HL-60 (cell line): ENCODE data around the gene CHCHD3.

Source experiments
- DNase-seq, 2 experiments: peaks; one replicate each; pipeline ENCODE4 v3.0.0-alpha.2; 2010 to 2020; ENCODE audit warnings: low read depth in 1 of 2, low spot score in 1 of 2
- H3K27ac ChIP-seq: fragments of 250-450 bp; sonication (Bioruptor Pico); replicated peaks from 2 replicates; pipeline ENCODE4 v1.5.1; 2020; ENCODE audit warnings: mild to moderate bottlenecking, moderate library complexity
- H3K27me3 ChIP-seq: fragments of 250-450 bp; sonication (Bioruptor Pico); 2 replicates; pipeline ENCODE4 v1.5.1; 2021; ENCODE audit warnings: mild to moderate bottlenecking, moderate library complexity; ENCODE audit not compliant: insufficient read depth, poor library complexity, severe bottlenecking
- H3K4me3 ChIP-seq: replicated peaks from 2 replicates; pipeline ENCODE4 v1.5.1; 2011; ENCODE audit warnings: mild to moderate bottlenecking, control low read depth, low read length; ENCODE audit not compliant: insufficient read depth
- CTCF ChIP-seq: IDR thresholded peaks from one replicate; pipeline ENCODE4 v1.5.1; 2011; ENCODE audit warnings: low read length, control low read depth, inconsistent platforms; ENCODE audit not compliant: insufficient read depth
- GABPA ChIP-seq: IDR thresholded peaks from 2 replicates; pipeline ENCODE4 v1.6.1; 2012; ENCODE audit warnings: low read depth
- POLR2AphosphoS5 ChIP-seq: IDR thresholded peaks from 2 replicates; pipeline ENCODE4 v1.6.1; 2012; ENCODE audit warnings: low read depth
- SPI1 ChIP-seq: IDR thresholded peaks from 2 replicates; pipeline ENCODE4 v1.6.1; 2012; ENCODE audit warnings: low read depth, mild to moderate bottlenecking, borderline replicate concordance
- TF ChIP-seq, protein P1 (sequence below): IDR thresholded peaks from 2 replicates; pipeline ENCODE4 v1.6.1; 2012; ENCODE audit warnings: low read depth; ENCODE audit not compliant: insufficient replicate concordance

The CHCHD3 gene

GRCh38 chr7:132789281-132789680 is 292.6 kb downstream of the CHCHD3 start:
- Histone ChIP-seq H3K27me3 (no peaks in the 10 kb centered on the region), H3K27ac (no peak overlapping the region), H3K4me3 (no peak overlapping the region)
- TF ChIP-seq SPI1 (no peak), POLR2AphosphoS5 (no peak), CTCF (no peak), GABPA (no peak)
- TF ChIP-seq, protein P1, sequence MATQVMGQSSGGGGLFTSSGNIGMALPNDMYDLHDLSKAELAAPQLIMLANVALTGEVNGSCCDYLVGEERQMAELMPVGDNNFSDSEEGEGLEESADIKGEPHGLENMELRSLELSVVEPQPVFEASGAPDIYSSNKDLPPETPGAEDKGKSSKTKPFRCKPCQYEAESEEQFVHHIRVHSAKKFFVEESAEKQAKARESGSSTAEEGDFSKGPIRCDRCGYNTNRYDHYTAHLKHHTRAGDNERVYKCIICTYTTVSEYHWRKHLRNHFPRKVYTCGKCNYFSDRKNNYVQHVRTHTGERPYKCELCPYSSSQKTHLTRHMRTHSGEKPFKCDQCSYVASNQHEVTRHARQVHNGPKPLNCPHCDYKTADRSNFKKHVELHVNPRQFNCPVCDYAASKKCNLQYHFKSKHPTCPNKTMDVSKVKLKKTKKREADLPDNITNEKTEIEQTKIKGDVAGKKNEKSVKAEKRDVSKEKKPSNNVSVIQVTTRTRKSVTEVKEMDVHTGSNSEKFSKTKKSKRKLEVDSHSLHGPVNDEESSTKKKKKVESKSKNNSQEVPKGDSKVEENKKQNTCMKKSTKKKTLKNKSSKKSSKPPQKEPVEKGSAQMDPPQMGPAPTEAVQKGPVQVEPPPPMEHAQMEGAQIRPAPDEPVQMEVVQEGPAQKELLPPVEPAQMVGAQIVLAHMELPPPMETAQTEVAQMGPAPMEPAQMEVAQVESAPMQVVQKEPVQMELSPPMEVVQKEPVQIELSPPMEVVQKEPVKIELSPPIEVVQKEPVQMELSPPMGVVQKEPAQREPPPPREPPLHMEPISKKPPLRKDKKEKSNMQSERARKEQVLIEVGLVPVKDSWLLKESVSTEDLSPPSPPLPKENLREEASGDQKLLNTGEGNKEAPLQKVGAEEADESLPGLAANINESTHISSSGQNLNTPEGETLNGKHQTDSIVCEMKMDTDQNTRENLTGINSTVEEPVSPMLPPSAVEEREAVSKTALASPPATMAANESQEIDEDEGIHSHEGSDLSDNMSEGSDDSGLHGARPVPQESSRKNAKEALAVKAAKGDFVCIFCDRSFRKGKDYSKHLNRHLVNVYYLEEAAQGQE: no peak
- no peak for DNase-seq

DNA sequence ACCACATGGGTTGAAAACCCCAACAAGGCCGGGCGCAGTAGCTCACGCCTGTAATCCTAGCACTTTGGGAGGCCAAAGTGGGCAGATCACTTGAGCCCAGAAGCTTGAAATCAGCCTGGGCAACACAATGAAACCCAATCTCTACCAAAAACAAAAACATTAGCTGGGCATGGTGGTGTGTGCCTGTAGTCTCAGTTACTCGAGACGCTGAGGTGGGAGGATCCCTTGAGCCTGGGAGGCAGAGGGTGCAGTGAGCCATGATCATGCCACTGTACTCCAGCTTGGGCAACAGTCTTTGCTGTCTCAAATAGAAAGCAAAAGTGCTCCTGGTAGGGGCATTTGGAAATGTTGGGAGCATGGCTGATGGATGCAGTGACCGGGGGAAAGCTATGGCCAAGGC is 296.0 kb downstream of the CHCHD3 start:
- Histone ChIP-seq H3K4me3 (no peak overlapping the region), H3K27ac (no peak overlapping the region), H3K27me3 (no peaks in the 10 kb centered on the region)
- DNase-seq: no peak
- TF ChIP-seq GABPA (no peak), CTCF (no peak), SPI1 (no peak), POLR2AphosphoS5 (no peak)
- TF ChIP-seq, protein P1: no peak

DNA sequence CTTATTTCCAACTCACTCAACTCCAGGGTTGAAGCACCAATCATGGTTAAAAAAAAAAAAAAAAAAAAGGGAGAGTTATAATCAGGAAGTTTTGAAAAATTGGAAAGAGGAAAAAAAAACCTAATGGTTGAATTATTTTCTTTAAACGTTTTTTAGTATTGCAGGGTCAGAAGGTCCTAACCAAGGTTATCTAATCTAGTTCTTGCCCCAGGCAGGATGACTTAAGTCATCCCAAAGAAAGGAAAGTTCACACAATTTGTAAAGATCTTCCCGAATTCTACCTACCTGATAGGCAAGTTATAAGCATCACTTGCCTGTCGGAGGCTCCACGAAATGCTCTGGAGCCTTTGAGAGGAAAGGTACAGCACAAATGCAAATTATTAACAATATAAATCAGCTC is 297.5 kb downstream of the CHCHD3 start:
- DNase-seq: no peak
- H3K27ac ChIP-seq: no peak overlapping the region
- TF ChIP-seq SPI1 (no peak), GABPA (no peak), POLR2AphosphoS5 (no peak), CTCF (no peak)
- TF ChIP-seq, protein P1: no peak

More for the DNA sequence above, 297.5 kb downstream of the CHCHD3 start:
- Histone ChIP-seq H3K27me3 (no peaks in the 10 kb centered on the region), H3K4me3 (no peak overlapping the region)
